Epithelial cell of esophagus (primary cell): ENCODE results near the gene DLGAP4.
"Not testable (repeated sequence)": the region's sequence is repeated elsewhere in the genome, so short reads cannot be mapped to it uniquely, and the experiment has no call there.

Experiments
- DNase-seq: peaks from one replicate; pipeline ENCODE4 v3.0.0; 2010; ENCODE audit warnings: low read depth
- H3K4me3 ChIP-seq: 2 replicates; pipeline ENCODE4 v1.5.1; 2011; ENCODE audit warnings: mild to moderate bottlenecking, low read length, control low read depth
- CTCF ChIP-seq: IDR thresholded peaks from 2 replicates; pipeline ENCODE4 v1.5.1; 2011; ENCODE audit warnings: low read depth, mild to moderate bottlenecking, low read length, control low read depth, inconsistent platforms; ENCODE audit not compliant: insufficient read depth; ENCODE audit errors: missing control alignments

DLGAP4 gene

GRCh38 chr20:36504295-36504694, 198.2 kb downstream of the DLGAP4 start:
- no peak for TF ChIP-seq CTCF
- DNase-seq = no peak
- H3K4me3 ChIP-seq = no peak overlapping the region

- no peak for DNase-seq
- H3K4me3 ChIP-seq = no peak overlapping the region
- peak; percentile 15 for TF ChIP-seq CTCF
These were observed 200.1 kb downstream of the DLGAP4 start for GRCh38 chr20:36506253-36506652.

- TF ChIP-seq CTCF = no peak
- DNase-seq = peak; percentile 46
- H3K4me3 ChIP-seq = no peak overlapping the region
These were observed 201.6 kb downstream of the DLGAP4 start for GRCh38 chr20:36507746-36508145.

- no peak overlapping the region for H3K4me3 ChIP-seq
- no peak for DNase-seq
- no peak for TF ChIP-seq CTCF
These were observed 213.0 kb downstream of the DLGAP4 start for GRCh38 chr20:36519012-36519719.

GRCh38 chr20:36519944-36520343, 213.8 kb downstream of the DLGAP4 start:
- no peak for TF ChIP-seq CTCF
- DNase-seq = no peak
- no peak overlapping the region for H3K4me3 ChIP-seq

GRCh38 chr20:36521526-36521925, 215.4 kb downstream of the DLGAP4 start:
- no peak for TF ChIP-seq CTCF
- no peak overlapping the region for H3K4me3 ChIP-seq
- DNase-seq = no peak

GRCh38 chr20:36522412-36522811, 216.3 kb downstream of the DLGAP4 start:
- DNase-seq = not testable (repeated sequence)

More at GRCh38 chr20:36522412-36522811, 216.3 kb downstream of the DLGAP4 start:
- not testable (repeated sequence) for H3K4me3 ChIP-seq
